GM19099 (cell line): ENCODE measurements around the gene IKZF1.

Experiments used
- POLR2A ChIP-seq: IDR thresholded peaks from 3 replicates; pipeline ENCODE4 v1.6.1; 2011; ENCODE audit warnings: low read depth; ENCODE audit not compliant: insufficient read length; ENCODE audit errors: extremely low read depth

IKZF1 gene

DNA sequence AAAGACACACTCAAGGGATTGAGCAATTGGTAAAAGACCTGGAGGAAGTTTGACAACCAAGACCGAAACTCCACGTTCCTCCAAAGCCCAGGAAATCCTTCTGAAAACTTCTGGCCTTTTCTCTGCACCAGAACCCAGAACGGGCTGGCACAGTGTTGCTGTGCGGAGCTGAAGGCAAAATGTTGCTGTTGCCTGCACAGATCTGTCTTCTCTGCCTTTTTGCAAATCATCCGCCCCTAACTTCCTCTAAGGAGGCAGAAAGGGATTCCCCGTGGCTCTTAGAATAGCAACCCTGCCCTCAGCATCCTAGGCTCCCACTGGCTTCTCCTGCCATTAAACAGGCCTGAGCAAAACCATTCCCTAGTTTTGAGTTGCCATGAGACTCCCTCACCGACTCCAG lies 100.7 kb downstream of the IKZF1 start:
- no peak for TF ChIP-seq POLR2A

DNA sequence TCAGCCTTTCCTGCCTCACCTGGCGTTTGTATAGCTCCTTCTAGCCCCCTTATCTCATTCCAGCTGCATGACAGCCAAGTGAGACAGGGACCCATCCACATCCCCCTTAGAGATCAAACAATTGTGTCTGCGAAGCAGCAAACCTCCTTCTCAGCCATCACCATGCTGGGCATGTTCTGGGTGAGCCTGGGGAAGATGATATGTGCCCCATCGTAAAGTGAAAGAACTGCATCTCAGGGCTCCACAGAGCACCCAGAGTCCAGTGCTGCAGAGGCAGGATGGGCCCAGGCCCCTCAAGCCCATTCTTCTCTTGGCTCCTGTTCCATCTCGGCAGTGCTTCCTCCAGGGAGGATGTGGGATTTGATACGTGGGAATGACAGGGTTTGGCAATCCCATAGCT lies 102.4 kb downstream of the IKZF1 start:
- no peak for TF ChIP-seq POLR2A

DNA sequence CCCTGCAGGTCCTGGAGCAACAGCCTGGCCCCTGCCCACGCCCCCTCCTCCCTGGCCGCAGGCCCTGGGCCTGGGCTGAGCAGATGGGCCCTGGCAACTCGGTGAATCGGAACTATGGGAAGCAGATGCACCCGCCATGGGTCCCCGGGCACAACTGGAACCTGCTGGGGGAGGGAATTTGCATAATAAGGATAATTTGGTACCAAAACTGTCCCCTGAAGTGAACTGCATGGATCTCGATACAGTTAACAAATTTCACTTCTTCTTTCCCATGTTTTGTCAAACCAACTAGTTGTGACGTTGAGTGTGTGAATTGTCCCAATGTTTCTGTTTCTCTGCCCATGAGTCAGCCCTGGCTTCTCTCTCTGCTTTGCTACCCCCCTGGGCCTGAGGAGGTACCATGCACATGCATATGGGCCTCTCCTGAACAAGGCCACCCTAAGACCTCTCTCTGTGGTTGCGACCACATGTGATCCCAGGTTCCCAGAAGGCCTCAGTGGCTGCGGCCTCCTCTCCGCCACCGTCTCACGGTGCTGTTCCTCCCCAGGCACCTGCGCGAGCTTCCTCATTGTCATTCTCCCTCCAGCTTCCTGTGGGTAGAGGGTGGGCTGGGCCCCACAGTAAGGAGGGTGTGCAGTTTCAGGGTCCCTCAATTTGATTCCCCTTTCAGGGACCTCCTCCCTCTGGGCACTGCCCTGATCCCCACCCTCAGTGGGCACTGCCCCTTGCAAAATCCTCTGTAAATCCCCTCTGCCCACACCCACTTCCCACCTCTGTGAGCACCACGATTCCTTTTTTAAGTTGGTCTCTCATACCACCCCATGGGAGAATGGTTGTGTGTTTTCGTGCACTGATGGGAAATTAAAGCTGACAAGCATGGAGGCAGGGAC lies 105.6 kb downstream of the IKZF1 start:
- TF ChIP-seq POLR2A = no peak

DNA sequence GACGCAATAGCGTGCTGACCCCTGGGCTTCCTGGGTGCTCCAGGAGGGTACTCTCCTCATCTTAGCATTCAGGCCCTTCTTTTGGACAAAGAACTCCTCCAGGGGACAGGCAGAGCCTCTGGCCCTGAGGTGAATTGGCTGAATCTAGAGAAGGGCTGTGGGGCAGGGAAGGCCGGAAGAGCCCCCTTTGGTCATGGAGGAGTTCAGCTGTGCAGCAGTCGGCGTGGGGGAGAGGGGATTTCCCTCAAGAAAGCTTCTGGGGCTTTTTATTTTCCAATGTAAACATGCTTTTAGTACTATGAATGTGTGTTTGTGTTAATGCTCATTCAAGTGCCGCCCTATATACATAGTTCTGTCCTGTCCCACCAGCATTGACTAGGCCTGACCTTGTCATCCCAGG lies 106.8 kb downstream of the IKZF1 start:
- no peak for TF ChIP-seq POLR2A

DNA sequence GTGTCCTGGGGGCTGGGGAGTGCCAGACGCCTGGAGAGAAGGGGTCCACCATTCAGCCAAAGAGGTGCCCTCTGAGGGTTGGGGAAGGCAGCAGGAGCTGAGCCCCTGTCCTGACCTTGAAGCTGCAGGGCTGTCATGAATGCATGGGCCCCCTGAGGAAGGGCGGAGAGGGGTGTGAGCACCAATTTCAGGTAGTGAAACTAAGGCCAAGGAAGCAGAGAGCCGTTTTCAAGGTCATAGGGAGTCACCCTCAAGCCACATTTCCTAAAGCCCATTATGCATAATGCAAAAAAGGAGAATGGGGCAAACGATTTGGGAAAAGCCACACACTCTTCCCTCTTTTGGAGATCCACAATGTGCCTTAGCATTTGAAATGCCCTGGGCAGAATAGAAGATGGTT lies 108.5 kb downstream of the IKZF1 start:
- no peak for TF ChIP-seq POLR2A

DNA sequence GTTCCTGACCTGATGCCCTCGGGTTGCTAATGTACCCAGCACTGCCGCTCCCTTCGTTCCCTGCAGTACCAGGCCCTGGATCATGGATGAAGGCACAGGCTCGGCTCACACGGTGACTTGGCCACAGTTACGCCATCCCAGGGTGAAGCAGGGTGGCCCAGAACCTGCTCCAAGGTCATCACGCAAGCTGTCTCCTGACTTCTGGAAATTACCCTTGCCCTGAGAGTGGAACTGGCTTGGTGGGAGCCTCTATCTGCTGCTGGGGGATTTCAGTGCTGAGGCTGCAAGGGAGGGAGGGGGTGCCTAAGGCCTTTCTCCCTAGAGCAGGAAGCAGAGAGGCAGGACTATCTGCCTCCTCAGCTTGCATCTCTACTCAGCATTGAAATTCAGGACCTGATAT lies 109.0 kb downstream of the IKZF1 start:
- TF ChIP-seq POLR2A = no peak

DNA sequence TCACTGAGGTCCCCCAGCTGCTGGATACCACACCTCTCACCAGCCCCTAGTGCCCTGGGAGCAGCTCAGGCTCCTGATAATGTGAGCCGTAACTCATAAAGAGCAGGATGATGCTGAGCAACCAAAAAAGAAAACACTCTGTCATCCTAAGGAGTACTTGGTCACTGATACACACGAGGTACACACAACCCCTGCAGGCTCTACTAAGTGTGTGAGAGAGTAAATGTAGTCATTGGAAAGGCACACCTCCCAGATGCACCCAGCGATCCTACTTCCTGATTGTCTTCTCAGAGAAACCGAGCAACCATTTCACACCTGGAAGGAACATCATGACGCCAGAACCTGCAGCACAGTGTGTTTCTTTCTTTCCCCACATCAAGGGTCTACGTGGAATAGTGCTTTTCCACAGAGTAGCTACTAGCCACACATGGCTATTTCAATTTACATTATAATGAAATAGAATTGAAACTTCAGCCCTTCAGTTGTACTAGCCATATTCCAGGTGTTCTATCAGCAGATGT lies 111.4 kb downstream of the IKZF1 start:
- TF ChIP-seq POLR2A = no peak

DNA sequence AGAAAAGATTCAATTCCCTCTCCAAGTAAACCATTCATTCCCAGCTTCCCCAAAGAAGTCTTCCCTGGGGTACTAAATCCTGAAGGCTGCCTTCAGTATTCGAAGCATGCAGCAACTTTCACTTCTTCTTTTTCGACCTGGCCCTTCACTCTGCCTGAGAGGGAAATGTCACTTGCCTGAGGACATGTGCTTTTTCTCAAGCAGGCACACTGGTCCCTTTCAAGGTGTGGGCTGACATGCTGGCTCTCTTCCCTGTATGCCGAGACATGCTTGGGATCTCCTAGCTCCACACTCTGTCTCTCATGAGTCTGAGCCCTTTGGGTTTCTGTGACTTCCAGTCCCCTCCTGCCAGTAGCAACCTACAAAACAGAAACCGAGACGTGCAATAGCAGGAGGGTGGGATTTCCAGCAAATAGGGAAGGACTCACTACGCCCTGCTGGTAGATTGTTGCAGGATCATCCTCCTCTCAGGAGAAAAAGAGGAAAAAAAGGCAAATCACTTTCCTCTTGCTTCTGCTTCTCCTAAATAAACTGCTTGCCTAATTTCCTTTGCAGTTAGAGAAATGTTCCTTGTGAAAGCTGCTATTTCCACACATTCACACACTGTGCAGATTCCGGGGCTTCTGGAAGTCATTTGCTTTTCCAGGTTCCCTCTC lies 112.1 kb downstream of the IKZF1 start:
- TF ChIP-seq POLR2A = no peak

DNA sequence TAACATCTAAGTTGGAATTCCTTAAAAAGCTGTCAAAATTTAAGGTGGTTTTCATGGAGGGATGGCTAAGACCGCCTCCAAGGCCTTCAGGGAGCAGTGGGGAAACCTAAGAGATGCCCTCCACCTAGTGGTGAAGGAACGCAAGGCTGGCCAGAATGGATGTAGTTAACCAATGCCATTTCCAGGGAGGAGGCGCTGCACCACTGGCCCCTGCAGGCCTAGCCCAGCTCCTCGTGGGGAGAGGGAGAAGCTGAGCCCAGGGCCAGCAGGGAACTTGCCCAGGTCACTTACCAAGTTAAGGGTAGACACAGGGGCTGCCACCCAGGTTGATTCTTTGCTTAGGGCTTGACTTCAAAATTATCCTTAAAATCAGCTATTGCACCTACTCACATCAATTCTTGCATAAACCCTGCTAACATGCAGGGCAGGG lies 113.6 kb downstream of the IKZF1 start:
- TF ChIP-seq POLR2A = no peak

DNA sequence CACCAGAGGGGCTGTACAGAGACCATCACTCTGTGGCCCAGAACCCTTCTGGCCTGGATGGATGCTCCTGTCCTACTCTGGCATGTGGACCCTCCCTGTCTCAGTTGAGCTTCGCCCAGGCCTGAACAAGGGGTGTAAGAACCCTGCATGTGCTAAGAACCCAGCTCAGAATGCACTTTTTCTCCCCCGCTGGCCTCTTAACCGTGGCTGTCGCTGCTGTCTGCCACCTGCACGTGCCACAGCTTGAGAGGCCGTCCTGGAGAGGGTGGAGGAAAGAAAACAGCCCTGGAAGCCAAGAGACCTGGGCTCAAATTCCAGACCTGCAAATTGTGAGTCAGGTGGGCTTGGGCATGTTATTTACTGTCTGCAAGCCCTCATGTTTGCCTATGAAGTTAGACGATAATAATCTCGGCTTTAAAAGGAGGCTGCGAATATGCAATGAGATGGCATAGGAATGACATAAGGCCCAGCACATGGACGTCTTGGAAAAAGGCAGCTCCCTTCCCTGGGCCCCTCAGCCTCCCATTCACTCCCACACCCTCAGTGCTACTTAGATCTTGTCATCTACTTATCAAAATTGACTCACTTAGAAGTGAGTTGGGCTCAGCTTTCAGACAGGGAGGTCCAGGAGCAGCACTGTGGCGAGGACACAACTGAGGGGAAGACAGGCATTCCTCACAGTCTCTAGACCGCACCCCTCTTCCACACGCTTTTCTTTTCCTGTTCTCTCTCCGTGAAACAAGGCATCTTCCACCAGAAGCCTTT lies 114.2 kb downstream of the IKZF1 start:
- no peak for TF ChIP-seq POLR2A

DNA sequence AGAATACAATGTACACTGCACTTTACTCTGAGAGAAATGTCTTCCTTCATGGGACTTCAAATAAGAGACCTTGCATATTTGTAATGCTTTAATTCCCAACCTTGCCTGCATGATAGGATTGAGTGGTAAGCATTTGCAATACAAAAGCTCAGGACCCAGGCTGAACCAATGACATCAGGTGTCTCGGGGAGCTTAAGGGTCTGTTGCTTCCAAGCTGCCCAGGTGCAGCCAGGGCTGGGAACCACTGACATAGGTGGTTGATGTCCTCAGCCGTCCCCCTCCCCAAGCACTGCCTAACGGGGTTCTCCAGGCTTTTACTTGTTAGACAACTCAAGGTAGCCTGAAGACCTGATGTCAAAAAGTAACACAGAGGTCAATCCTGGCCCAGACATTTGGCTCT lies 116.5 kb downstream of the IKZF1 start:
- TF ChIP-seq POLR2A = no peak

DNA sequence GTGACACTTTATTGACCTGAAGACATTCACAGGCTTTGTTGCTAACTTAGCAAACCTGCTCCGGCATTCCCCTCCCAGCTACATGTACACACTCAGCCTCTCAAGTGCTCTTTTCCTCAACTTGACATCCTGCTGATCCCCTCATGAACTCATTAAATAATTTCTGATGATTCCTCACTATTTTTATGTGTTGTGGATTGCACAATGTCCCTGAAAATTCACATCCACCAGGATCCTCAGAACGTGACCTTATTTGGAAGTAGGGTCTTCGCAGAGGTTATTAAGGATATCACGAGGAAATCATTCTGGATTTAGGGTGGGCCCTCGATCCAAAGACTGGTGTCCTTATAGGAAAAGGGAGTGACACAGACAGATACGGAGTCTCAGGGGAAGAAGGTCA lies 118.3 kb downstream of the IKZF1 start:
- no peak for TF ChIP-seq POLR2A

DNA sequence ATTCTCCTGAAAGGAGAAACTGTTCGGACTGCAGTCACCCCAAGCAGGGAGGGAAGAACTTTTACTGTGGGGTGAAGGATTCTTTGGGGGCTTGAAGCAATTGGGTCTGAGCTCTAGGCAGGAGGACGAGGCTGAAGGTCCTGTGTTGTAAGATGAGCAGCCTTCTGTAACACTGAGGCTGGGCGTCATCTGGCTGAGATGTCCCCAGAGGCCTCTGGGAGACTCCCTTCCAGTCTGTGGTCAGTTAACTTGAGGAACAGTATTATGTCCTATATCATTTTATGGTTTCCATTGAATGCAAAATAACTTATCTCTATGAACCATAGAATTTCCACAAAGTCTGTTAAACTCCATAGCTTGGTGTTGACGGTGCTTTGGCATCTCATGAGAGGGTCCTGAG lies 119.3 kb downstream of the IKZF1 start:
- no peak for TF ChIP-seq POLR2A

DNA sequence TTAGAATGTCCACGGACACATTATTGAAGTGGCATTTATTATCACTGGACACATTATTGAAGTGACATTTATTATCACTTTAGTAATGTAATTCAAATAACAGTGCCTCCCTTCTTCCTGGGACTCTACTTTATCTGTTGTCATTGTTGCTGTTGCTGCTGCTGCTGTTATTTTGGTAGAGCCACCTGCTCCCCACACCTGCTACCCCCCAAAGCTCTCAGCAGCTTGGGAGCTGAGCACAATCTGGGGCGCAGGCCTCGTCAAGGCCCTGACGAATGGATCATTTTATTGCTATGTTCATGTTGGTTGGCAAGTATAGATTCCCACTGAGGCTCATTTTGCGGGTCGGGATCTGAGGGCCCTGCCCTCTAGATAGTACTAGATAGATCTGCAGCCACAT lies 120.8 kb downstream of the IKZF1 start:
- TF ChIP-seq POLR2A = no peak

DNA sequence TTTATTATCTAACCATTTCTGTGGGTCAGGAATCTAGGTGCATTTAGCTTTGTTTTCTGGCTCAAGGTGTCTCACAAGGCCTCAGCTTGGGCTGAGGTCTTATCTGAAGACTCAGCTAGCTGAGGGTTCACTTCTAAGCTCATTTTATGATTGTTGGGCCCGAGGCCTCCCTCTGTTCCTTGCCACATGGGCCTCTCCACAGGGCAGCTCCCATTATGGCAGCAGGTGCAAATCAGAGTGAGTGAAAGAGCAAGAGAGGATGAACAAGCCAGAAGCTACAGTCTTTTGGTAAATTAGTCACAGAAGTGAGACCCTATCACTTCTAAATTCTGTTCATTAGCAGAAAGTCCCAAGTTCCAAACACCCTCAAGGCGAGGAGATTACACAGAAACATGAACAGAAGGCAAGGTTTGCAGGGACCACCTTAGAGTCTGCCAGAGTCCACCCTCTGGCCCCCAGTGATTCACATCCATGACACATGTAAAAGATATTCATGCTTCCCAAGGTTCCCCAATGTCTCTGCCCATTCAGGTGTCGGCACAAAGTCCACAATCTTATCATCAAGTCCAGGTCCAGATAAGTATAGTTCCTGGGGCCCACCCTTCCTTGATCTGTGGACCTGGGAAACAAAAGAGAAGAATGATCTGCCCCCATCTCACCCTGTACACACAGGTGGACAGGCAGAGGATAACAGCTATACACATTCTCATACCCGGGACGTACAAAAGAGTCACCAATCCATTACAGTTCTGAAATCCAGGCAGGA lies 121.9 kb downstream of the IKZF1 start:
- no peak for TF ChIP-seq POLR2A
